Peyer's patch (tissue), 4 donors: ENCODE data around the gene SAA1.

Experiments
- POLR2A ChIP-seq, 2 donors: fragments of 450-650 bp; IDR thresholded peaks; one replicate each; pipeline ENCODE4 v1.5.1; 2017; ENCODE audit warnings: antibody characterized with exemption in 2 of 2, mild to moderate bottlenecking in 2 of 2, moderate library complexity in 2 of 2
- TF ChIP-seq, protein P1 (sequence below), 6 experiments: fragments of 450-650 bp in 4 of 6; fragments of 200-600 bp in 2 of 6; sonication (generic) in 1 of 6; IDR thresholded peaks; one replicate each; pipeline ENCODE4 v1.5.1; 2017 to 2019; ENCODE audit warnings: antibody characterized with exemption in 6 of 6, mild to moderate bottlenecking in 3 of 6, moderate library complexity in 1 of 6

DNA sequence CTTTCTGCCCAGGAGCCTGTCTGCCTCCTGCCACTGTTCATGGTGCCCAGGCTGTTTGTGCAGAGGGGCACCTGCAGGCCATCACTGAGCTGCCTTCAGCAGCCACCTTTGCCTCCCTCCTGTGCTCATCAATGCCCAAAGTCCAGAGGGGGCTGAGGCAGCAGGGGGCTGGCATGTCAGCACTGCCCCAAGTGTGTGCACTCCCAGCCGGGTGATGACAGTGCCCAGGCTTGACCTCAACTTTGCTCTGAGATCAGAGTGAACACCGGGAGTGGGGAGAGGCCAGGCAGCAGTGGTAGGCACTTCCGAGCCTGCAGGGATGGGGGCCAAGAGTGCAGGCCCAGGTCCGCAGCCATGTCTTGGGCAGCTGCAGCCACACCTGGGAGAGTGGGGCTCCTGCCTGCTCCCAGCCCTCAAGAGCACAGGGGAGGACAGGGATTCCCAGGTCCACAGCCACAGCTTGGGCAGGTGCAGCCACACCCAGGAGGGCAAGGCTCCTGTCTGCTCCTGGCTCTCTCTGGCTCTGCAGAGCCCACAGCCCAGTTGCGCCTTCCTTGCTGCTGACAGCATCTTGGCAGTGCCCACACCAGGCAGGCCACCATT lies 44.7 kb upstream of the SAA1 start:
- TF ChIP-seq, protein P1, sequence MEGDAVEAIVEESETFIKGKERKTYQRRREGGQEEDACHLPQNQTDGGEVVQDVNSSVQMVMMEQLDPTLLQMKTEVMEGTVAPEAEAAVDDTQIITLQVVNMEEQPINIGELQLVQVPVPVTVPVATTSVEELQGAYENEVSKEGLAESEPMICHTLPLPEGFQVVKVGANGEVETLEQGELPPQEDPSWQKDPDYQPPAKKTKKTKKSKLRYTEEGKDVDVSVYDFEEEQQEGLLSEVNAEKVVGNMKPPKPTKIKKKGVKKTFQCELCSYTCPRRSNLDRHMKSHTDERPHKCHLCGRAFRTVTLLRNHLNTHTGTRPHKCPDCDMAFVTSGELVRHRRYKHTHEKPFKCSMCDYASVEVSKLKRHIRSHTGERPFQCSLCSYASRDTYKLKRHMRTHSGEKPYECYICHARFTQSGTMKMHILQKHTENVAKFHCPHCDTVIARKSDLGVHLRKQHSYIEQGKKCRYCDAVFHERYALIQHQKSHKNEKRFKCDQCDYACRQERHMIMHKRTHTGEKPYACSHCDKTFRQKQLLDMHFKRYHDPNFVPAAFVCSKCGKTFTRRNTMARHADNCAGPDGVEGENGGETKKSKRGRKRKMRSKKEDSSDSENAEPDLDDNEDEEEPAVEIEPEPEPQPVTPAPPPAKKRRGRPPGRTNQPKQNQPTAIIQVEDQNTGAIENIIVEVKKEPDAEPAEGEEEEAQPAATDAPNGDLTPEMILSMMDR (IDR thresholded peaks at IDR 0.05), result no peak
- no peak for TF ChIP-seq POLR2A (IDR thresholded peaks at IDR 0.05)
